Sigmoid colon (tissue), 3 donors: ENCODE measurements around the gene ACOX3.

Experiments
- POLR2A ChIP-seq, 2 donors: fragments of 450-650 bp; IDR thresholded peaks; one replicate each; pipeline ENCODE4 v1.6.1; 2016; ENCODE audit warnings: antibody characterized with exemption in 2 of 2, mild to moderate bottlenecking in 2 of 2, moderate library complexity in 2 of 2
- TF ChIP-seq, protein P1 (sequence below), 4 experiments: fragments of 450-650 bp in 3 of 4; fragments of 200-600 bp in 1 of 4; IDR thresholded peaks; one replicate each; pipeline ENCODE4 v1.5.1; 2016 to 2019; ENCODE audit warnings: antibody characterized with exemption in 4 of 4, mild to moderate bottlenecking in 3 of 4, moderate library complexity in 2 of 4

DNA sequence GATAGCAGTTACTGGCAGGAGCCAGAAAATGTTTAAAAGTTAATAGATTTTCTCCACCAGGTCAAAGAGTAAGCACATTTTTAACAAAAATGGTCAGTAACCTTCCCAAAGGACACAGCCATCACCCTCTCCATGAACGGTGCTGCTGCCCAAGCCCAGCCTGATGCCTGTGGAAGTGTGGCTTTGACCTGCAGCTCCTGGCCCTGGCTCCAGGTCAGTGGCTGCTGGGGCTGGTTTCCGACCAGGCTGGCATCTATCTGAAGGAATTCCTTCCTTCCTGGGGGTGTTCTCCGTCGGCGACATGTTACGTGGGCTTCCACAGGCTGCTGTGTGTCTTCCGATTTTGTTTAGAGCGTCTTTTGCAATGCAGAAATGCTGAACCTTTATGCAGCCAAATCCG lies 61.7 kb downstream of the ACOX3 start:
- TF ChIP-seq, protein P1, sequence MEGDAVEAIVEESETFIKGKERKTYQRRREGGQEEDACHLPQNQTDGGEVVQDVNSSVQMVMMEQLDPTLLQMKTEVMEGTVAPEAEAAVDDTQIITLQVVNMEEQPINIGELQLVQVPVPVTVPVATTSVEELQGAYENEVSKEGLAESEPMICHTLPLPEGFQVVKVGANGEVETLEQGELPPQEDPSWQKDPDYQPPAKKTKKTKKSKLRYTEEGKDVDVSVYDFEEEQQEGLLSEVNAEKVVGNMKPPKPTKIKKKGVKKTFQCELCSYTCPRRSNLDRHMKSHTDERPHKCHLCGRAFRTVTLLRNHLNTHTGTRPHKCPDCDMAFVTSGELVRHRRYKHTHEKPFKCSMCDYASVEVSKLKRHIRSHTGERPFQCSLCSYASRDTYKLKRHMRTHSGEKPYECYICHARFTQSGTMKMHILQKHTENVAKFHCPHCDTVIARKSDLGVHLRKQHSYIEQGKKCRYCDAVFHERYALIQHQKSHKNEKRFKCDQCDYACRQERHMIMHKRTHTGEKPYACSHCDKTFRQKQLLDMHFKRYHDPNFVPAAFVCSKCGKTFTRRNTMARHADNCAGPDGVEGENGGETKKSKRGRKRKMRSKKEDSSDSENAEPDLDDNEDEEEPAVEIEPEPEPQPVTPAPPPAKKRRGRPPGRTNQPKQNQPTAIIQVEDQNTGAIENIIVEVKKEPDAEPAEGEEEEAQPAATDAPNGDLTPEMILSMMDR (IDR thresholded peaks at IDR 0.05), result no peak
- no peak for TF ChIP-seq POLR2A (IDR thresholded peaks at IDR 0.05)
